ENCODE data around the gene TTC16. TPM values are rescaled to one million over a fixed set of nuclear protein-coding genes. Genes with fewer than 3 reads are reported as not detected.

TTC16 gene
- total RNA-seq, 1 donor from 2014 or later = not detected

GRCh38 chr9:127761061-127761460 lies 45.2 kb downstream of the TTC16 start:
- ChIA-PET CTCF (interaction anchor here (1.1 kb wide), 1 partner anchor 26 kb away, joined by 3 read pairs; the partner anchor contains the start of gene TOR2A), POLR2A (interaction anchor here (1.4 kb wide), 1 partner anchor 18 kb away, joined by 3 read pairs; the partner anchor contains the start of gene SH2D3C)
- peaks cover 36% of the 10 kb centered on the region for H3K4me1 Mint-ChIP-seq
- no peak overlapping the region for H3K4me3 Mint-ChIP-seq
- H3K9me3 Mint-ChIP-seq = no peaks in the 10 kb centered on the region
- no peaks in the 10 kb centered on the region for H3K27me3 Mint-ChIP-seq
- H3K36me3 Mint-ChIP-seq (ENCODE audit: low read depth) = peaks cover 54% of the 10 kb centered on the region
- intact Hi-C loops (cut with micrococcal nuclease) = no loop called here
- no peak for TF ChIP-seq CTCF (IDR thresholded peaks at IDR 0.05)
- ATAC-seq (ENCODE audit: low read depth) (no peak), DNase-seq (no peak)
- no peak overlapping the region for H3K27ac Mint-ChIP-seq

- POLR2A ChIA-PET = interaction anchor here (1.3 to 1.4 kb wide), 2 partner anchors 9 to 17 kb away, joined by 3 read pairs; partner anchors contain the start of gene SH2D3C
- intact Hi-C loops (cut with micrococcal nuclease) = no loop called here
- CTCF ChIA-PET = interaction anchor here (1.1 kb wide), 1 partner anchor 27 kb away, joined by 3 read pairs; the partner anchor contains the start of gene TOR2A
- DNase-seq = no peak
- no peak for TF ChIP-seq CTCF (IDR thresholded peaks at IDR 0.05)
- no peak for ATAC-seq (ENCODE audit: low read depth)
- Mint-ChIP-seq H3K36me3 (ENCODE audit: low read depth) (peaks cover 59% of the 10 kb centered on the region), H3K4me3 (no peak overlapping the region), H3K27me3 (no peaks in the 10 kb centered on the region), H3K27ac (no peak overlapping the region), H3K9me3 (no peaks in the 10 kb centered on the region), H3K4me1 (peaks cover 41% of the 10 kb centered on the region)
These were observed 45.6 kb downstream of the TTC16 start for GRCh38 chr9:127761491-127761956.

GRCh38 chr9:127762111-127762676 lies 46.3 kb downstream of the TTC16 start:
- intact Hi-C loops (cut with micrococcal nuclease) = no loop called here
- no peak for DNase-seq
- no peak for ATAC-seq (ENCODE audit: low read depth)
- peaks cover 46% of the 10 kb centered on the region for H3K4me1 Mint-ChIP-seq
- H3K27me3 Mint-ChIP-seq = no peaks in the 10 kb centered on the region
- CTCF ChIA-PET = interaction anchor here (4.1 kb wide), 1 partner anchor 107 kb away, joined by 25 read pairs; no protein-coding TSS in a partner anchor
- no peak for TF ChIP-seq CTCF (IDR thresholded peaks at IDR 0.05)
- H3K36me3 Mint-ChIP-seq (ENCODE audit: low read depth) = peaks cover 65% of the 10 kb centered on the region
- POLR2A ChIA-PET = interaction anchor here (0.6 to 1.4 kb wide), 3 partner anchors 9 to 30 kb away, joined by 3 to 4 read pairs (median 3); partner anchors contain the start of gene SH2D3C
- no peak overlapping the region for H3K4me3 Mint-ChIP-seq
- H3K9me3 Mint-ChIP-seq = no peaks in the 10 kb centered on the region
- H3K27ac Mint-ChIP-seq = peak overlapping the region; percentile 46

GRCh38 chr9:127763918-127764384 lies 48.1 kb downstream of the TTC16 start:
- H3K4me1 Mint-ChIP-seq = peaks cover 61% of the 10 kb centered on the region
- no peaks in the 10 kb centered on the region for H3K27me3 Mint-ChIP-seq
- peaks cover 71% of the 10 kb centered on the region for H3K36me3 Mint-ChIP-seq (ENCODE audit: low read depth)
- no peak overlapping the region for H3K4me3 Mint-ChIP-seq
- no peak for TF ChIP-seq CTCF (IDR thresholded peaks at IDR 0.05)
- ATAC-seq (ENCODE audit: low read depth) = peak; percentile 51
- H3K9me3 Mint-ChIP-seq = no peaks in the 10 kb centered on the region
- ChIA-PET POLR2A (interaction anchor here (1.8 kb wide), 1 partner anchor 15 kb away, joined by 10 read pairs; the partner anchor contains the start of gene SH2D3C), CTCF (interaction anchor here (0.6 to 4.1 kb wide), 6 partner anchors 15 to 109 kb away, joined by 3 to 25 read pairs (median 3); partner anchors contain the start of genes CDK9 and SH2D3C)
- H3K27ac Mint-ChIP-seq = peak overlapping the region; percentile 60
- intact Hi-C loops (cut with micrococcal nuclease) = no loop called here
- DNase-seq = no peak

GRCh38 chr9:127765418-127765817 lies 49.5 kb downstream of the TTC16 start:
- Mint-ChIP-seq H3K36me3 (ENCODE audit: low read depth) (peaks cover 70% of the 10 kb centered on the region), H3K9me3 (no peaks in the 10 kb centered on the region), H3K4me1 (peaks cover 74% of the 10 kb centered on the region), H3K27me3 (no peaks in the 10 kb centered on the region), H3K4me3 (no peak overlapping the region), H3K27ac (no peak overlapping the region)
- ATAC-seq (ENCODE audit: low read depth) (no peak), DNase-seq (no peak)
- ChIA-PET POLR2A (interaction anchor here (0.7 kb wide), 1 partner anchor 94 kb away, joined by 4 read pairs; no protein-coding TSS in a partner anchor), CTCF (interaction anchor here (0.8 to 4.1 kb wide), 5 partner anchors 19 to 152 kb away, joined by 3 to 25 read pairs (median 3); partner anchors contain the start of genes ST6GALNAC4 and TOR2A)
- intact Hi-C loops (cut with micrococcal nuclease) = no loop called here
- no peak for TF ChIP-seq CTCF (IDR thresholded peaks at IDR 0.05)
